HG03439 (cell line): ENCODE data around the gene FAM234B.

Experiments used
- ATAC-seq: cut with Tn5 transposase; IDR thresholded peaks from one replicate; pipeline ENCODE4 v1.9.1; 2021; ENCODE audit warnings: mild to moderate bottlenecking, moderate library complexity; ENCODE audit not compliant: unreplicated experiment

Gene FAM234B

DNA sequence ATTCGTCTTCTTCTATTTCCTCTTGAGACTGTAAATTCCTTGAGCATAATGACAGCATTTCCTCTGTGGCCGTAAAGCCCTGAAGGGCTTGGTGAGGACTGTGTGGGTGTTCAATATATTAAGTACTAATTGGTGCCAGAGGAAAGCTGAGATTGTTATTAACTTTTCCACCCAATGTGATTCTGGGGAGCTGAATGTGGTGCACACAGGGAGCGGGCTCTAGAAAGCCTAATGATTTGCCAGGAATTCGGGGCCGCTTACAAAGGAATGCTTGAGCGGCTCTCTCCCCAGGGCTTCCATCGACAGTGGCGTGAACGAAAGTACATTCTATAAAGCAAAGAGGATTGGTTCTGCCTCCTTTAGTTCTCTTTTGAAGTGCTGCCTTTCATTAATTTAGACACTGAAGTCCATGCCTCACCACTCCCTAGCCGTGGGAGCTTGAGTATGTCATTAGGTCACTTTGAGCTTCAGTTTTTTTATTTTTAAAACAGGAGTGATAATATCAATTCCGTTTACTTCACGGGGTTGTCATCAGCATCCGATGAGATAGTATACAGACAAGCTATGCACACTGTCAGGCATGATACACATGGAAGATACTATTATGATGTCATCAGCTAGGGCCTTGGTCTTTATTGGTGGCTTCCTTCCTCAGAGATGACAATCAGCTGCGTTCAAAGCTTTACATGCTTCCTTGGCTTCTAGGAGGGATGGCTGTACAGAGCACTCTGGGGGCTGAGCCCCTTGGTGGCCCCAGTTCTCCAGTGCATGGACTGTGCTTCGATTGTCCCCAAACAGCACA is 70.3 kb downstream of the FAM234B start:
- no peak for ATAC-seq

GRCh38 chr12:13116259-13116658 is 72.1 kb downstream of the FAM234B start:
- no peak for ATAC-seq

GRCh38 chr12:13117029-13117428 is 72.8 kb downstream of the FAM234B start:
- no peak for ATAC-seq

DNA sequence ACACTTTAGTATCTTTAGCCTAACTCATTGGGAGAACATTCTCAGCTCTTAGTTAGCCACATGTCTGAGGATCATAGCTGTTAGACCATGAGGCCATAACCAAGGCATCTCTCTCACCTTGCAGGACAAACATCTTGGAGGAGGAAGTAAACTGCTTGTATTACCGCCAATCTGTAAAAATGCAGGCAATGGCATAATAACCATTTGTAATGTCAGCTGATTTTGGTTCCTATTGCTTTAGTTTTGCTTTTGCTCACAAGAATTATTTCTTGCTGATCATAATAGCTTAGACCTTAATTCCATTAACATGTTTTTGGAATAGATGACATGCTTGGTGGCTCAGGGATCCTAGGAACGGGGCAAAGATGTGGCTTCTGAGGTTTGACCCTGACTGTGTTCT is 75.6 kb downstream of the FAM234B start:
- ATAC-seq: no peak

DNA sequence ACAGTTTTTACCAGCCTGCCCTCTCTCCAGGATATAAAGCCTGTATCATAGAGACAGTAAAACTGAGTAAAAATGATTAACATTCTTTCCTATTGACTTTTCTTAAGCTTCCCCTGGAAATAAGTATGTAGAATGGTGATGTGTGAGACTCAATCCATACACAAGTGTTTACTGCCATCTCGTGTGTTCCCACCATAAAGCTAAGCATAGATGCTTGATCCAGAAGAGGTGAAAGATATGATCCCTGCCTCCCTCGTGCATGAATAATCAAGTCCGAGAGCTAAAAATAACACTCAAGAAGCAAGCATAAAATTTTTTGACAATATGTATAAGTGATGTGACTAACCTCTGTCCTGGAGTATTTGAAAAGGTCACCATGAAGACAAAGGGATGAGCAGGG is 76.2 kb downstream of the FAM234B start:
- ATAC-seq: no peak

GRCh38 chr12:13121568-13121967 is 77.4 kb downstream of the FAM234B start:
- no peak for ATAC-seq

GRCh38 chr12:13124656-13125505 is 80.7 kb downstream of the FAM234B start:
- no peak for ATAC-seq

- no peak for ATAC-seq
These were observed 81.8 kb downstream of the FAM234B start for GRCh38 chr12:13125996-13126395.

GRCh38 chr12:13126494-13126893 is 82.3 kb downstream of the FAM234B start:
- no peak for ATAC-seq

- no peak for ATAC-seq
These were observed 83.3 kb downstream of the FAM234B start for GRCh38 chr12:13127444-13127843.

- ATAC-seq: no peak
These were observed 84.2 kb downstream of the FAM234B start for GRCh38 chr12:13128291-13128965.

DNA sequence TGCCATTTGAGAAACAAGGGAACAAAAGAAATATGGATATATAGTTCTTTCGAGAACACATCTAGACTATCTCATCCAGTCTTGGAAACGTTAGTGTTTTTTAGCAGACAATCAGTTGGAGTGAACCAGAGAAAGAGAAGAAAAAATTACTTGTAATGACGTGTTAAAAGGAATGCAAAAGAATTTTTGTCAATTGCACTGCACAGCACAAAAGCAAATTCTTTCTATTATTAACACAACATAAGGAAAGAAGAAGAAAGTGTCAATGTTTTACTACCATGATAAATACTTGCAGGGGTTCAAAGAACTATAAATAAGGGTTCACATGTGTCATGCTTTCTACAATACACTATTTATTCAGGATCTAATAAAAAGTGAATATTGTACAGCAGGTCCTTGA is 86.8 kb downstream of the FAM234B start:
- no peak for ATAC-seq
